ENCODE data around the gene BTAF1.

The BTAF1 gene

DNA sequence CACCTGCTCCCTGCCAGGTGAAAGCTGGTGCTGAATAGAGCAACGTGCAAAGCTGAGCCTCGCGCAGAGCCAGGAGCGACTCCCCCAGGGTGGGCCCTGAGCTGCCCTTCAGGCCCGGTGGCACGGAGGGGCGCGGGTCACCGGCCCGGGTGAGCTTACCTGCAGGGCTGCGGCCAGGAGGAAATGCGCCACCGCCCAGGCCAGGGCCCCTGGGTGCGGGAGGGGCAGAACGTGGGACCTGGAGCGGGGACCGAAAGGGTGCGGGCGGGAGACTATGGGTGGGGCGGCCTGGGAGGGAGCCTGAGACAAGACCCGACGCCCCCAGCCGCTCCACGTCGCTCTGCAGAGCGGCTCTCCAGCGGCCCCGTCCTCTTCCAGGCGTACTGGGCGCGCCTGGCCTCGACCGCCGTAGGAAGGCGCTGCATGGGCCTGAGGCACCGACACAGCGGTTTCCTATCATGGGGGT lies 122.1 kb downstream of the BTAF1 start:
- TF ChIP-seq, protein P1, sequence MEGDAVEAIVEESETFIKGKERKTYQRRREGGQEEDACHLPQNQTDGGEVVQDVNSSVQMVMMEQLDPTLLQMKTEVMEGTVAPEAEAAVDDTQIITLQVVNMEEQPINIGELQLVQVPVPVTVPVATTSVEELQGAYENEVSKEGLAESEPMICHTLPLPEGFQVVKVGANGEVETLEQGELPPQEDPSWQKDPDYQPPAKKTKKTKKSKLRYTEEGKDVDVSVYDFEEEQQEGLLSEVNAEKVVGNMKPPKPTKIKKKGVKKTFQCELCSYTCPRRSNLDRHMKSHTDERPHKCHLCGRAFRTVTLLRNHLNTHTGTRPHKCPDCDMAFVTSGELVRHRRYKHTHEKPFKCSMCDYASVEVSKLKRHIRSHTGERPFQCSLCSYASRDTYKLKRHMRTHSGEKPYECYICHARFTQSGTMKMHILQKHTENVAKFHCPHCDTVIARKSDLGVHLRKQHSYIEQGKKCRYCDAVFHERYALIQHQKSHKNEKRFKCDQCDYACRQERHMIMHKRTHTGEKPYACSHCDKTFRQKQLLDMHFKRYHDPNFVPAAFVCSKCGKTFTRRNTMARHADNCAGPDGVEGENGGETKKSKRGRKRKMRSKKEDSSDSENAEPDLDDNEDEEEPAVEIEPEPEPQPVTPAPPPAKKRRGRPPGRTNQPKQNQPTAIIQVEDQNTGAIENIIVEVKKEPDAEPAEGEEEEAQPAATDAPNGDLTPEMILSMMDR (IDR thresholded peaks at IDR 0.05; ENCODE audit: borderline replicate concordance, insufficient read depth, low read depth, low read length), result no peak
- H3K4me3 ChIP-seq (ENCODE audit: low read depth, low read length), result no peak overlapping the region

DNA sequence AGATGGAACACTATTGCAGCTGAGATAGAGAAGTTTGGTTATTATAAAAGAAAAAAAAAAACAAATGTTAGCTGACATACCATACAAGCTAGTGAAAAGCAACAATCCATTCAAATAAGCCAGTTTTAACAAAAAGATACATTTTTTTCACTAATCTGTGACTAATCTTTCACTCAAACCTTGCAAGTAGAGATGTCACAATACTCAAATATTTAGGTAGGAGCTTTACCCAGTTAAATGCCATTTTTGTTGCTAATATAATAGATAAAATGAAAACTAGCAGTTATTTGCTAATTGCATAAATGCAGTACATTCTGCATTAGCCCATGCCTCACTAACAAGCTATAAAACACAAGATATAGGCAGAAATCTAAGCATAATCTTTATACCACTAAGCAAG lies 123.6 kb downstream of the BTAF1 start:
- no peak overlapping the region for H3K4me3 ChIP-seq (ENCODE audit: low read depth, low read length)

DNA sequence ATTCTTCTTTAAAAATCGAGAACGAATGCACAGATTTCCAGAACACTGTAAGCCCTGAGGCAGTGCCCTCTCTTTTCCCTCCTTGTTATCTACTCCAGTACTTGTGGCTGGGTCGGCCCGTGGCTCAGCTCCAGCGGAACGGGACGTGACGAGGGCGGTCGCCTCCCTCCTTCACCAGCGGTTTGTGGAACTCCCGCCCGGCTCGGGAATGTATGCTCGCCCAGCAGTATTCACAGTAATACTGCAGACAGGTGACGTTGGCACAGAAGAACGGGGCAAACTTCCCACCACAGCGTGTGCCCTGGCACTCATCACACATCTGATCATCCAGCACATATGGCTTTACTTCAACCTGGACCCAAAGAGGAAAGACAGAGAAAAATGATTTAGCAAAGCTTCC lies 128.5 kb downstream of the BTAF1 start:
- TF ChIP-seq, protein P1 (IDR thresholded peaks at IDR 0.05; ENCODE audit: borderline replicate concordance, insufficient read depth, low read depth, low read length), result no peak
- H3K4me3 ChIP-seq (ENCODE audit: low read depth, low read length), result no peak overlapping the region

More for the DNA sequence above, 123.6 kb downstream of the BTAF1 start:
- TF ChIP-seq, protein P1 (IDR thresholded peaks at IDR 0.05; ENCODE audit: borderline replicate concordance, insufficient read depth, low read depth, low read length), result no peak

DNA sequence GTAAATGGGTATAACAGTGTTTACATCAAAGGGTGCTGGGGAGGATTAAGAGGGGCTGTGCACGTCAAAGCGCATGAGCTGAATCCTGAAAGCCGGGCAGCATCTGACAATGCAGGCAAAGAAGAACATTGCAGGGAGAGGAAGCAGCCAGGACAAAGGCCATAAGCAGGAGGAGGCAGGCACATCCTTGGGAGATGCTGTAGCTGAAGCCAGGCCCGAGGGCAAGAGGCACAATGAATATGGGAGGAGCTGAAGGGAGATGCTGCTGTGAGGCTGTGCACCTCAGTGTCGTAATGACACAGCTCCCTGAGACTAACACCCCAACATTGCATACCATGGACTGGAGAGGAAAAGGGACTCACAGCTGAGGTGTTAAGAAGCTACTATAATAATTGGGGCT lies 129.2 kb downstream of the BTAF1 start:
- H3K4me3 ChIP-seq (ENCODE audit: low read depth, low read length), result no peak overlapping the region
- TF ChIP-seq, protein P1 (IDR thresholded peaks at IDR 0.05; ENCODE audit: borderline replicate concordance, insufficient read depth, low read depth, low read length), result no peak

DNA sequence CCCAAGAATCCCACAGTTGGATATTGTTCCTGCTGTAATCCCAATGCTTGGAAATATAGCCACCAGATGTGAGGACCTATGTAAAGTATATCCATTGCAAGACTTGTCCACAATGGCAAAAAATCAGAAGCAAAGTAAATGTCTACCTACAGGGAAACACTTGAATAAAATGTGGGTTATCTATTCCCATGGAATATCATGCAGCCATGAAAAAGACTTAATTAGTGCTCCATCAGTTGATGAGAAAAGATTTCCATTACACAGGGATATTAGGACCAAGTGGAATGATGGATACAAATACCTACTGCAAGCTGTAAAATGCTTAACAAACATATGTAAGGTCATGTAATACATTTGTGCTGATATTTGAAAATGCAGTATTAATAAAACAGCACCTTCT lies 131.2 kb downstream of the BTAF1 start:
- TF ChIP-seq, protein P1 (IDR thresholded peaks at IDR 0.05; ENCODE audit: borderline replicate concordance, insufficient read depth, low read depth, low read length), result no peak
- no peak overlapping the region for H3K4me3 ChIP-seq (ENCODE audit: low read depth, low read length)

DNA sequence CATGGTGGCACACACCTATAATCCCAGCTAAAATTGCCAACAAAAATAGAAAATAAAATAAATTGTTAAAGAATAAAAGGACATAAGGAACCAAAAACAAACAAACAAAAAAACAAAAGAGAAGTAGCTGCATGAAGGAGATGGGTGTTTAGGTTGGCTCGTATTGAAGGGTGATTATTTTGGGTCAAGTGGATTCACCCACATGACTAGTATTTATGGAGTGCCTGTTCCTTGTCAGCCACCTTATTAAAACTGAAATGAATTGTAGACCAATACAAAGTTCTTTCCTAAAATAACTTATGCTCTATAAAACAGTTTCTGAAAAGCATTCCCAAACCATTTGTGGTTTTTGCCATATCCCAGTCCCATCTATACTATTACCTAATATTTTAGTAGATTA lies 138.7 kb downstream of the BTAF1 start:
- TF ChIP-seq, protein P1 (IDR thresholded peaks at IDR 0.05; ENCODE audit: borderline replicate concordance, insufficient read depth, low read depth, low read length), result no peak
- no peak overlapping the region for H3K4me3 ChIP-seq (ENCODE audit: low read depth, low read length)

DNA sequence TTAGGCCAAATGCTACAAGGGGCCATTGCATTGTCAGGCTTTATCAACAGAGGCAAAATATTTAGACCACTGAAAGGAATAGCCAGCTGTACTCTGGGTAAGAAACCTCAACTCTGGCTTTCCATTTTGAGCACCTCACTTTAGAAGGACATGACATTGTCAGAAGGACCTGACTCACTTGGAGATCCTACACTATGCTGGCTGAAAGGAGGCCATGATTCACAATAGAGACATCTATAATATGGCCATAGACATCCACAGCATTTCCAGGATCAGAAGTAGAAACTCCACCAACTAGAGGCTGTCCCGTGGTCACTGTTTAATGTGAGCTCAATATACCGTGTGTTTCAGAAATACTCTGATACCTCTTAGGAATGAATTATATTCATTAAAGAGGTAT lies 140.9 kb downstream of the BTAF1 start:
- H3K4me3 ChIP-seq (ENCODE audit: low read depth, low read length), result no peak overlapping the region

More for the DNA sequence above, 140.9 kb downstream of the BTAF1 start:
- TF ChIP-seq, protein P1 (IDR thresholded peaks at IDR 0.05; ENCODE audit: borderline replicate concordance, insufficient read depth, low read depth, low read length), result no peak
